Measurements from ENCODE around the gene TDP2.

DNA sequence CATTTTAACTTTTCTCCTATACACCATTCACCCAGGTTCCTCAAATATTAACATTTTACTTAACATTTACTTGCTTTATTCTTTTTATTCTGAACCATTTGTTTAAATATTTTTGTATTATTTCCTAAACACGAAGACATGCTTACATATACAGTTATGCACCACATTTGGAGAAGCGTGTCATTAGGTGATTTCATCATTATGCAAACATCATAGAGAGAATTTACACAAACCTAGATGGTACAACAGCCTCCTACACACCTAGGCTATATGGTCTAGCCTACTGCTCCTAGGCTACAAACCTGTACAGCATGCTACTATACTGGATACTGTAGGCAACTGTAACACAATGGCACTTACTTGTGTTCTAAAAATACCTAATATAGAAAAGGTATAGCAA lies 6.6 kb downstream of the TDP2 start:
- TF ChIP-seq, protein P1, sequence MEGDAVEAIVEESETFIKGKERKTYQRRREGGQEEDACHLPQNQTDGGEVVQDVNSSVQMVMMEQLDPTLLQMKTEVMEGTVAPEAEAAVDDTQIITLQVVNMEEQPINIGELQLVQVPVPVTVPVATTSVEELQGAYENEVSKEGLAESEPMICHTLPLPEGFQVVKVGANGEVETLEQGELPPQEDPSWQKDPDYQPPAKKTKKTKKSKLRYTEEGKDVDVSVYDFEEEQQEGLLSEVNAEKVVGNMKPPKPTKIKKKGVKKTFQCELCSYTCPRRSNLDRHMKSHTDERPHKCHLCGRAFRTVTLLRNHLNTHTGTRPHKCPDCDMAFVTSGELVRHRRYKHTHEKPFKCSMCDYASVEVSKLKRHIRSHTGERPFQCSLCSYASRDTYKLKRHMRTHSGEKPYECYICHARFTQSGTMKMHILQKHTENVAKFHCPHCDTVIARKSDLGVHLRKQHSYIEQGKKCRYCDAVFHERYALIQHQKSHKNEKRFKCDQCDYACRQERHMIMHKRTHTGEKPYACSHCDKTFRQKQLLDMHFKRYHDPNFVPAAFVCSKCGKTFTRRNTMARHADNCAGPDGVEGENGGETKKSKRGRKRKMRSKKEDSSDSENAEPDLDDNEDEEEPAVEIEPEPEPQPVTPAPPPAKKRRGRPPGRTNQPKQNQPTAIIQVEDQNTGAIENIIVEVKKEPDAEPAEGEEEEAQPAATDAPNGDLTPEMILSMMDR (IDR thresholded peaks at IDR 0.05; ENCODE audit: low read length): no peak
- TF ChIP-seq EZH2 (IDR thresholded peaks at IDR 0.05; ENCODE audit: borderline replicate concordance, low read length): no peak

Data from OCI-LY1 (cell line).